ENCODE measurements around the gene TREH.
A peak's percentile ranks its signal among the peaks of the same experiment; 100 is the strongest.
"Not testable (repeated sequence)": the region's sequence is repeated elsewhere in the genome, so short reads cannot be mapped to it uniquely, and the experiment has no call there.

TREH gene, protein sequence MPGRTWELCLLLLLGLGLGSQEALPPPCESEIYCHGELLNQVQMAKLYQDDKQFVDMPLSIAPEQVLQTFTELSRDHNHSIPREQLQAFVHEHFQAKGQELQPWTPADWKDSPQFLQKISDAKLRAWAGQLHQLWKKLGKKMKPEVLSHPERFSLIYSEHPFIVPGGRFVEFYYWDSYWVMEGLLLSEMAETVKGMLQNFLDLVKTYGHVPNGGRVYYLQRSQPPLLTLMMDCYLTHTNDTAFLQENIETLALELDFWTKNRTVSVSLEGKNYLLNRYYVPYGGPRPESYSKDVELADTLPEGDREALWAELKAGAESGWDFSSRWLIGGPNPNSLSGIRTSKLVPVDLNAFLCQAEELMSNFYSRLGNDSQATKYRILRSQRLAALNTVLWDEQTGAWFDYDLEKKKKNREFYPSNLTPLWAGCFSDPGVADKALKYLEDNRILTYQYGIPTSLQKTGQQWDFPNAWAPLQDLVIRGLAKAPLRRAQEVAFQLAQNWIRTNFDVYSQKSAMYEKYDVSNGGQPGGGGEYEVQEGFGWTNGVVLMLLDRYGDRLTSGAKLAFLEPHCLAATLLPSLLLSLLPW

DNA sequence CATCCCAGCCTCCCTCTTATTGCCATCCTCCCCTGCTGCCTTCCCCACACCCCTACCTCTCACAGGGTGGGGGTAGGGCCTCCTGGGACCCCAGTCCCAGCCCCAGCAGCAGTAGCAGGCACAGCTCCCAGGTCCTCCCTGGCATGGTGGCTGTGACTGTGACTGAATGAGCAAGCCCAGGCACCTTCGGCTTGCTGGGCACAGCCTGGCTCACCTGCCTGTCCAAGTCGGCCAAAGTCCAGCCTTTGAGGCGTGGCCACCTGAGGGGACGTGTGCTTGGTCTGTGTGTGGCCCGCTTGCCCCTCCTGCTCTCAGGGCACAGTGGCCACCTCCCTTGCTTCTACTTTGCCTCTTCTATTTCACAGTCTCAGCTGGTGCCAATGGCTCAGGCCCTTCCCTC, at the start of gene TREH:
TREH (minus strand) TSS at position 168 of the 400 bp plus-strand sequence; CDS start at position 145, 23 bp downstream.
- DNase-seq: no peak

DNA sequence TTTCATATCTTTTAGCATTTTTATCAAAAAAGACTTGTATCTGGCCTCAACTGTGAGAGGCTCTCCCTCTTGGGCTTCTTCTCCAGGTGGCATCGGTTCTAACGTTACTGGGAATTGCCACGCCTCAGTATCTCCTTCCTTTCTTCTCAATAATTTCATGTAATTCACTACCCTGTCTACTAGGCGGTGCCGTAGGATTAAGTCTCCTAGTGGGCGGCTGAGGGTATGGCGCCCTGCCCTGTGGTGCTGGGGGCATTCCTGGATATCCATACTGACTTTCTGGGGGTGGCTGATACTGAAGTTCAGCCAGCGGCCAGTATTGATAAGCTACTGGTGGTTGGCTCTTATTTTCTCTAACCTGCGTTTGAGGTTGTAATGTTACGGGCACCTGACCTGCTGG, 48.7 kb upstream of the TREH start:
- not testable (repeated sequence) for DNase-seq

- not testable (repeated sequence) for DNase-seq
Observed at GRCh38 chr11:118727721-118728066, 48.2 kb upstream of the TREH start.

DNA sequence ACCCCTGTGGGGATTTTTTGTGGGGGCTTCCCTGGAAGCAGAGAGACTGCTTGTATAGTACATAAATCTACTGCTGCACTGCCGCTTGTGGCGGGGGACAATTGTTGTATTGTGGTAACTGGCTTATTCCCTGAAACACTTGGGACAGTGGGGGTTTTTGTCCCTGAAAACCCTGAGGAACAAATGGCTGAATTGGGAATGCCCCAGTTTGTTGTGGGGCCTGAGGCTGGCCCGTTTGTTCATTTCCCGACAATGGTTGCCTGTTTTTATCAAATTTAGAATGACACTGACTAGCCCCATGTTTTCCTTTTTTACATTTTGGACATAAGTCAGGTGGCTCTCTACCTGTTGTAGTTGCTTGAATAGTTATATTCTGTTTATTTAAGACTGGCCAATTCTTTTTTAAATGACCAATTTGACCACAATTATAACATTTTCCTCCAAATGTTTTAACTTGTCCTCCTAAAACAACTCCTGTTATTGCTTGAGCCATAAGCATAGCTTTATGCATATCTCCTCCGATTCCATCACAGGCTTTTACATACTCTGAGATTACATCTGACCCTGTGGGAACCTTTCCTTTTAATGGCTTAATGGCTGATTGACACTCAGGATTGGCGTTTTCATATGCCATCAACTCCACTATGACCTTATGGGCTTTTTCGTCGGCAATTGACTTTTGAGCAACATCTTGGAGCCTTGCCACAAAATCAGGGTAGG, 47.7 kb upstream of the TREH start:
- DNase-seq: not testable (repeated sequence)

DNA sequence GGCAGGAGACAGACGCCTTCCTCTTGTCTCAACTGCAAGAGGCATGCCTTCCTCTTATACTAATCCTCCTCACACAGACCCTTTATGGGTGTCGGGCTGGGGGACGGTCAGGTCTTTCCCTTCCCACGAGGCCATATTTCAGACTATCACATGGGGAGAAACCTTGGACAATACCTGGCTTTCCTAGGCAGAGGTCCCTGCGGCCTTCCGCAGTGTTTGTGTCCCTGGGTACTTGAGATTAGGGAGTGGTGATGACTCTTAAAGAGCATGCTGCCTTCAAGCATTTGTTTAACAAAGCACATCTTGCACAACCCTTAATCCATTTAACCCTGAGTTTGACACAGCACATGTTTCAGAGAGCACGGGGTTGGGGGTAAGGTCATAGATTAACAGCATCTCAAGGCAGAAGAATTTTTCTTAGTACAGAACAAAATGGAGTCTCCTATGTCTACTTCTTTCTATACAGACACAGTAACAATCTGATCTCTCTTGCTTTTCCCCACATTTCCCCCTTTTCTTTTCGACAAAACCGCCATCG, 42.1 kb upstream of the TREH start:
- not testable (repeated sequence) for DNase-seq

DNA sequence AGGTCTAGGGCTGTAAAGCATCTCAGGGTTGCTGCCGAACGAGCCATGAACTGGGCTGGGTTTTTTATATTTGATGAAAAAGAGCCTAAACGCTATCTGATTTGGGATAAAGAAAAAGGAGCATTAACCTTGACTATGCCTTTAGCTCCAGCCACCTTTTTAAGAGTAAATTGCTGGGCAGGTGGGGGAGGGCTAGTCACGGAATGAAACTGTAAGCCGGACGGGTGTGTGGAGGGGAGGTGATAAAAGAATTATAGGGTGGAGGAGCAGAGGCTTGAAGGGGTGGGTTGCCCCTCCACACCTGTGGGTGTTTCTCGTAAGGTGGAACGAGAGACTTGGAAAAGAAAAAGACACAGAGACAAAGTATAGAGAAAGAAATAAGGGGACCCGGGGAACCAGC, 41.3 kb upstream of the TREH start:
- not testable (repeated sequence) for DNase-seq

DNA sequence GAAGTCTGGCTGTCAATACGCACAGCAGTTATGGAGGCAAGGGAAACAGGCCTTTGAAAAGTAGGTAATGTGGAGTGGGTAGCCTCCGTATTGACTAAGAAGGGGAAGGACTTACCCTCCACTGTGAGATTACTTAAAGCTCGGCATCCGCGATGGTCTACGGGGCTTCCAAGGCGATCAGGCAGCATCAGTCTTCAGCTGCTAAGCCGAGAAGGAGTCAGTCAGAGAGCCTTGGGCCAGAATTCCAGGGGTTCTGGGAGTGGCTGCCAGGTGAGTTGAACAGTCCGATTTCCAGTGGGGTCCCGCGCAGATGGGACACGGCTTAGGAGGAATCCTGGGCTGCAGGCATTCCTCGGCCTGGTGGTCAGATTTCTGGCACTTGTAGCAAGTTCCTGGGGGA, 40.6 kb upstream of the TREH start:
- not testable (repeated sequence) for DNase-seq

- DNase-seq: not testable (repeated sequence)
Observed at GRCh38 chr11:118718562-118718961, 39.1 kb upstream of the TREH start.

- not testable (repeated sequence) for DNase-seq
Observed at GRCh38 chr11:118717733-118718132, 38.3 kb upstream of the TREH start.

- DNase-seq: not testable (repeated sequence)
Observed at GRCh38 chr11:118717221-118717620, 37.8 kb upstream of the TREH start.

- DNase-seq: peak; percentile 29
Observed at GRCh38 chr11:118715837-118716260, 36.4 kb upstream of the TREH start.

- DNase-seq: no peak
Observed at GRCh38 chr11:118715245-118715831, 35.9 kb upstream of the TREH start.

DNA sequence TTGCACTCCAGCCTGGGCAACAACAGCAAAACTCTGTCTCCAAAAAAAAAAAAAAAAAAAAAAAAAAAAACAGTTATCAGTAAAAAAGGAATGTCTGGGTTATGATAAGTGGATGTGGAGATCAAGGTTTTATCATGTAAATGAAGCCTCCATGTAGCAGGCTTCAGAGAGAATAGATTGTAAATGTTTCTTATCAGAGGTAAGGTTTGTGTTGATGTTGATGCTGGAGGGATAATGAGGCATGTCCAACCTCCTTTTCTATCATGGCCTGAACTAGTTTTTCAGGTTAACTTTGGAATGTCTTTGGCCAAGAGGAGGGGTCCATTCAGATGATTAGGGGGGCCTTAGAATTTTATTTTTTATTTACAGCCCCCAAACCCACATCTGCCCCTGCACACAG, 35.4 kb upstream of the TREH start:
- DNase-seq: no peak

- DNase-seq: not testable (repeated sequence)
Observed at GRCh38 chr11:118714416-118714815, 35.0 kb upstream of the TREH start.

GRCh38 chr11:118708296-118708695, 28.8 kb upstream of the TREH start:
- DNase-seq: no peak

DNA sequence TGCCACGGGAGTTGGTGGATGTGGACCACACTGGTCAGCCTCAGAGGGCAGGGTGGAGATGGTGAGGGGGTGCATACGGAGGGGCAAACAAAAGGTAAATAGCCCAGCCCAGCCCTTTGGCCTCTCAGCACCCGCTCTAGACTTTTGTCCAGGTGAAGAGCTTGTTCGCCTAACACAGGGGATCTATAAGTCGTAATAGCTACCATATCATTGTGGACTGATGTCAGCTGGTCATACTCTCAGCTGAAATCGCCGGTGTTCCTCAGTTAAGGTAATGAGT, 27.0 kb upstream of the TREH start:
- no peak for DNase-seq

- DNase-seq: no peak
Observed at GRCh38 chr11:118705791-118706545, 26.5 kb upstream of the TREH start.

GRCh38 chr11:118705111-118705741, 25.8 kb upstream of the TREH start:
- no peak for DNase-seq

- no peak for DNase-seq
Observed at GRCh38 chr11:118703563-118704106, 24.2 kb upstream of the TREH start.

GRCh38 chr11:118699506-118700220, 20.2 kb upstream of the TREH start:
- DNase-seq: no peak

DNA sequence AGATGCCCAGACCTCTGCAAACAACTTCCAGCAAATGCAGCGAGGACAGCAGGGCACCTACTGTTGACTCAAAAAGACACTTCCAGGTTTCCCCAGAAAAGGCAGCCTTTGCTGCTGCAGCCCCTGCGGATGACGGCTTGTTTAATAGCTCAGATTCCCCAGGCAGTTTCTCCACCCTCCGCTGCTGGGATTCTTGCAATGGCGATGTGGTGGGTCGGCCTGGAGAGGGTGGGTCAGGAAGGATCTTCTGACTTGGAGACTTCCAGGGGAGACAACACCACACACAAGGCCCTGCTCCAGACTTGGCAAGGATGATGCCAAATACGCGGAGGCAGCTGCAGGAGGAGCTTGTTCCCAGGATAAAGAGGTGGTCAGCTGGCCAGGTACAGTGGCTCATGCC, 17.9 kb upstream of the TREH start:
- no peak for DNase-seq
